Suprapubic skin (tissue), 4 donors: ENCODE results near the gene KCNH5. TPM values are rescaled to one million over a fixed set of nuclear protein-coding genes. Genes with fewer than 3 reads are reported as not detected.
"Not testable (repeated sequence)": the region's sequence is repeated elsewhere in the genome, so short reads cannot be mapped to it uniquely, and the experiment has no call there.

Source experiments
- DNase-seq, 2 donors: peaks; one replicate each; pipeline ENCODE4 v3.0.0-alpha.2; 2019; ENCODE audit warnings: low spot score in 2 of 2
- H3K27ac ChIP-seq: fragments of 200-600 bp; sonication (generic); one replicate; pipeline ENCODE4 v1.5.1; 2019
- H3K27me3 ChIP-seq: fragments of 200-600 bp; sonication (generic); one replicate; pipeline ENCODE4 v1.5.1; 2019
- H3K36me3 ChIP-seq: fragments of 200-600 bp; sonication (generic); one replicate; pipeline ENCODE4 v1.5.1; 2019
- H3K4me1 ChIP-seq: fragments of 200-600 bp; sonication (generic); one replicate; pipeline ENCODE4 v1.5.1; 2019
- H3K4me3 ChIP-seq: fragments of 200-600 bp; sonication (generic); one replicate; pipeline ENCODE4 v1.5.1; 2019; ENCODE audit warnings: mild to moderate bottlenecking
- H3K9me3 ChIP-seq: fragments of 200-600 bp; sonication (generic); one replicate; pipeline ENCODE4 v1.5.1; 2019
- EP300 ChIP-seq: sonication (generic); formaldehyde crosslinking; IDR thresholded peaks from one replicate; pipeline ENCODE4 v1.6.1; 2017; ENCODE audit warnings: antibody characterized with exemption
- POLR2A ChIP-seq, 2 donors: fragments of 450-650 bp; IDR thresholded peaks; one replicate each; pipeline ENCODE4 v1.6.1; 2017; ENCODE audit warnings: antibody characterized with exemption in 2 of 2, mild to moderate bottlenecking in 2 of 2, moderate library complexity in 2 of 2
- POLR2AphosphoS5 ChIP-seq, 3 donors: sonication (generic); formaldehyde crosslinking; IDR thresholded peaks; one replicate each; pipeline ENCODE4 v1.6.1; 2017; ENCODE audit warnings: antibody characterized with exemption in 3 of 3
- WGBS: methylation state at CpG from one replicate; pipeline ENCODE4 v1.1.5; 2018; 5-methylcytosine and 5-hydroxymethylcytosine counted together
- total RNA-seq, 4 donors: library from RNA; depleted of rRNA; stranded (reverse); fragments of >200 nt; gene quantifications; one replicate each; pipeline ENCODE4 v1.1.0, GENCODE V29; 2016
- TF ChIP-seq, protein P1 (sequence below), 2 donors: fragments of 200-600 bp in 1 of 2; fragments of 450-650 bp in 1 of 2; sonication (generic) in 1 of 2; IDR thresholded peaks; one replicate each; pipeline ENCODE4 v1.5.1; 2016 to 2019; ENCODE audit warnings: antibody characterized with exemption in 2 of 2, mild to moderate bottlenecking in 1 of 2, moderate library complexity in 1 of 2

KCNH5 gene
- total RNA-seq, 4 donors from 2014 or later, result 0.31 to 0.79 TPM; not detected in 2

DNA sequence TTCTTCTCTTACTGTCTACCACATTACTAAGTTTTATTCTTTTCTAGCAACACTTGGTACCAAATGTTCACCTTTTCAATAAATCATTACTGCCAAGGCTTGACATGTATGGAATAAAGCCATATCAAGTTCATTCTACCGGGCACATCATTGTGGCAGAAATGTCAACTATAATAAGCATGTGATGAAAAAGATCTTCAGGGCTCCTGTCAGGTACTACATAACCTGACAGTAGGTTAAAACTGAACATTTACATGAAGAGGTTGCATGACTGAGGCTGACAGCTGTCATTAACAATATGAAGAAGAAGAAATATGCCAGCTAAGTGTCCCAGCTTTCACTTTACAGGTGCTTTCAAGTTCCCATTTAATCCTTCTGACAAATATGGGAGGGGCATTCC is 178.9 kb downstream of the KCNH5 start:
- Histone ChIP-seq H3K4me3 (no peak overlapping the region), H3K9me3 (no peaks in the 10 kb centered on the region), H3K27ac (no peak overlapping the region), H3K36me3 (no peaks in the 10 kb centered on the region), H3K27me3 (no peaks in the 10 kb centered on the region), H3K4me1 (no peaks in the 10 kb centered on the region)
- TF ChIP-seq EP300 (no peak), POLR2AphosphoS5 (IDR thresholded peaks at IDR 0.05) (no peak)
- DNase-seq, result no peak
- WGBS, result 68% methylated on average over 1 of the region's 1 CpG

DNA sequence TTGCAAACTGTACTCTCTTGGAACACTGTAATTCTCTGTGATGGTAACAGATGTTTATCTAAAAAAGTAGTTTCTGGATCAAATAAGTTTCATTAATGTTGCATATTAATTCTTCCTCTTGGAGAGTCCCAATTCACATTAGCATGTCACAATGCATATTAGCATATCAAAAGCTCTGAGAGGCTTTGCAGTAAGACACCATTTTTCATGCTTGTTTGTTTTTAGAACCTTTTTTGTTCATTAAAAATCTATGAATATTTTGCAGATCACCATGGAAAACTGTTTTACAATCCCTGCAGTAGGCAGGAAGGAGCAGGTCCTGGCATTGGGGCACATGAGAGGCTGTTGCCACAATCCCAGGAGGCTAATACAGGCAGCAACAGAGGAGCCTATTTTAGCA is 180.7 kb downstream of the KCNH5 start:
- H3K36me3 ChIP-seq, result no peaks in the 10 kb centered on the region
- H3K27ac ChIP-seq, result no peak overlapping the region
- TF ChIP-seq POLR2A (IDR thresholded peaks at IDR 0.05) (no peak), EP300 (no peak), POLR2AphosphoS5 (IDR thresholded peaks at IDR 0.05) (no peak)
- TF ChIP-seq, protein P1, sequence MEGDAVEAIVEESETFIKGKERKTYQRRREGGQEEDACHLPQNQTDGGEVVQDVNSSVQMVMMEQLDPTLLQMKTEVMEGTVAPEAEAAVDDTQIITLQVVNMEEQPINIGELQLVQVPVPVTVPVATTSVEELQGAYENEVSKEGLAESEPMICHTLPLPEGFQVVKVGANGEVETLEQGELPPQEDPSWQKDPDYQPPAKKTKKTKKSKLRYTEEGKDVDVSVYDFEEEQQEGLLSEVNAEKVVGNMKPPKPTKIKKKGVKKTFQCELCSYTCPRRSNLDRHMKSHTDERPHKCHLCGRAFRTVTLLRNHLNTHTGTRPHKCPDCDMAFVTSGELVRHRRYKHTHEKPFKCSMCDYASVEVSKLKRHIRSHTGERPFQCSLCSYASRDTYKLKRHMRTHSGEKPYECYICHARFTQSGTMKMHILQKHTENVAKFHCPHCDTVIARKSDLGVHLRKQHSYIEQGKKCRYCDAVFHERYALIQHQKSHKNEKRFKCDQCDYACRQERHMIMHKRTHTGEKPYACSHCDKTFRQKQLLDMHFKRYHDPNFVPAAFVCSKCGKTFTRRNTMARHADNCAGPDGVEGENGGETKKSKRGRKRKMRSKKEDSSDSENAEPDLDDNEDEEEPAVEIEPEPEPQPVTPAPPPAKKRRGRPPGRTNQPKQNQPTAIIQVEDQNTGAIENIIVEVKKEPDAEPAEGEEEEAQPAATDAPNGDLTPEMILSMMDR (IDR thresholded peaks at IDR 0.05), result no peak

DNA sequence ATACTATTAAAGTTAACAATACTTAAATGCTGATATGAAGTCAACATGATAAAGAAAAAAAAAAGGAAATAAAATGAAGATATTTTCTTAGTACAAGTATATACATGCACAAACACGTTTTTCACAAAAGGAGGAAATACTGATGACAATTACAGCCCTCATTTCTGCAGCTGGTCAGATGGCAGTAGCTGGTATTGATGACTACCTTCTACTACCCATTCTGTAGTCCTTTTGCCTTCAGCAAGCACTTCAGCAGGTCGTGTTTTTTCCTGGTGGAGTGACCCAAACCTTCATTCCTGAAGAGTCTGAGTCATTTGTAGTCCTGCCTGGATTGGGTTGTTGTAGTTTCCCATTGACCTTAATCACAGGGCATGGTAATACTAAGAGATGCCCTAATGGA is 187.2 kb downstream of the KCNH5 start:
- WGBS, result 57% methylated on average over 2 of the region's 2 CpGs
- H3K27me3 ChIP-seq, H3K4me1 ChIP-seq, DNase-seq, H3K4me3 ChIP-seq, H3K9me3 ChIP-seq, H3K36me3 ChIP-seq, H3K27ac ChIP-seq: not testable (repeated sequence)

More for the DNA sequence above, 180.7 kb downstream of the KCNH5 start:
- no peak for DNase-seq
- Histone ChIP-seq H3K4me1 (no peaks in the 10 kb centered on the region), H3K27me3 (no peaks in the 10 kb centered on the region), H3K4me3 (no peak overlapping the region), H3K9me3 (no peaks in the 10 kb centered on the region)

DNA sequence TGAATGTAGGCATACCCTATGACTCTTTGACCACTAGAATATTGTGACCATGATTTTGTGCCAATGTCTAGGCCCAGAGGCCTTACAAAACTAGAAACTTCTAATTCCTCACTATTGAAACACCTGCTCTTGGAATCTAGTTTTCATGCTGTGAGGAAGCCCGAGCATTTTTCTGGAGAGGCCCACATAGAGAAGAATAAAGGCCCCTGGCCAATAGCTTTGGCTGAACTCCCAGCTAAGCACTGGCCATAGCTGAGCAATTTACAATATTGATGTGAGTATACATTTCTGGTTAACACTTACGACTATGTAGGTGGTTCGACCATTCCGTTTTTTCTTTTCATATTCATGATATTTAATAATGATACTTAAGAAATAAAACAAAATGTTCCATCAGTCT is 190.3 kb downstream of the KCNH5 start:
- TF ChIP-seq POLR2AphosphoS5 (IDR thresholded peaks at IDR 0.05), result no peak
- Histone ChIP-seq H3K27ac (no peak overlapping the region), H3K9me3 (no peaks in the 10 kb centered on the region), H3K36me3 (no peaks in the 10 kb centered on the region), H3K27me3 (no peaks in the 10 kb centered on the region), H3K4me1 (no peaks in the 10 kb centered on the region), H3K4me3 (no peak overlapping the region)
- 92% methylated on average over 4 of the region's 4 CpGs for WGBS
- DNase-seq, result no peak

DNA sequence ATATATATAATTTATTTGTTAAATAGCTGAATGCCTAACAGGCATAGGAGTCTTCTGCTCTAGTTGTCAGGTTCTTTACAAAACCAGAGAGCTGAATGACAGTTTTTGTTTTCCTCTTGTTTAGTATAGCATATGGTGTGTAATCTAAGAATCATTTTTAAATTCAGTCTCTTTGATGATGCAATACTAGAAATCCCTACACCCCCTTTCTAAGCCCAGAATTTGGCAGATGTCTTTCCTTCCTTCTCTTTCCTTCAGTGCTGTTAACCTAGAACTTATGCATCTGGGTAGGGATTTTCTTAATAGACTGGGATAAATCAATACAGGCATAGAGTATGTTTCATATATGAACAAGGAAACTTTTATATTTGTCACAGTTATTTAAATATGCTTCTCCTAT is 198.1 kb downstream of the KCNH5 start:
- H3K27me3 ChIP-seq, result no peaks in the 10 kb centered on the region
- H3K4me1 ChIP-seq, result no peaks in the 10 kb centered on the region
- H3K4me3 ChIP-seq, result no peak overlapping the region
- TF ChIP-seq, protein P1 (IDR thresholded peaks at IDR 0.05), result no peak
- TF ChIP-seq EP300 (no peak), POLR2AphosphoS5 (IDR thresholded peaks at IDR 0.05) (no peak), POLR2A (IDR thresholded peaks at IDR 0.05) (no peak)
- no peaks in the 10 kb centered on the region for H3K9me3 ChIP-seq
- no peak overlapping the region for H3K27ac ChIP-seq
- no peak for DNase-seq
- no peaks in the 10 kb centered on the region for H3K36me3 ChIP-seq

DNA sequence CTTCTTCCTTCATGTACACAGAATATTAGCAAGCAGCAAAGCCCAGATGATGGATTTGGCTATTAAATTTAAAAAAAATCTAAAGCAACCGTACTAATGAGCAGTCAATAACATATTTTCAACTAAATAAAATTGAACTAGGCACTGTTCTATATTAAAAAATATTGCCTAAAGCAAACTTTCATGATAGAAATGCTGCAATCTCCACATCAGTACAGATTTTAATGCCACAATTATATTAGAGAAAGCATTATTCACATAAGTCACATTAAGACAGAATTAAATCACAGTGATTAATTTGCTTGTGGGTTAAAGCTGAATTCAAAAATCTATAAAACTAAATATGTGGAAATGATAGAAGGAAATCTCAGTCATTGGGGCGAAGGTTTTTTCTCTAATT is 200.7 kb downstream of the KCNH5 start:
- Histone ChIP-seq H3K9me3 (no peaks in the 10 kb centered on the region), H3K4me1 (no peaks in the 10 kb centered on the region), H3K36me3 (no peaks in the 10 kb centered on the region), H3K27me3 (no peaks in the 10 kb centered on the region), H3K4me3 (no peak overlapping the region), H3K27ac (no peak overlapping the region)
- no peak for DNase-seq
- 79% methylated on average over 2 of the region's 2 CpGs for WGBS
- no peak for TF ChIP-seq EP300
- no peak for TF ChIP-seq POLR2AphosphoS5 (IDR thresholded peaks at IDR 0.05)
- TF ChIP-seq, protein P1 (IDR thresholded peaks at IDR 0.05), result no peak
- no peak for TF ChIP-seq POLR2A (IDR thresholded peaks at IDR 0.05)

DNA sequence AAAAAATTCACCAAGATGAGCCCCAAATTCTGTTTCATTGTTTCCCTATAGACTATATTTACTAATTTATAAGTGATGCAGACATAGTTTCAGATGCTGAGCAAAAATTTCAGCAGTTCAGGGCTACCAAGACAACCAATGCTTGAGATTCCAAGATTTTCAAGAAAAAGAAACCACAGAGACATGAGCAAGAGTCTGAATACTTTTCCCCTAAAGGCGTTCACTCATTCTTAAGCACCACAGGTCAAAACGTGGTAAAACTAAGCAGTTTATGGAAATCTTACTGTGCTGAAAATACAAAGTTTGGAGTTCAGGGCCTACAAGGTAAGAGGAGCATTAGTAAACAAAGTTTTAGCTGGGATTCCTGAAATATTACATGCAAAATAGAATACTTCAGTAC is 221.2 kb downstream of the KCNH5 start:
- no peak overlapping the region for H3K27ac ChIP-seq
- H3K9me3 ChIP-seq, result peaks cover 2% of the 10 kb centered on the region
- no peaks in the 10 kb centered on the region for H3K27me3 ChIP-seq
- 66% methylated on average over 2 of the region's 2 CpGs for WGBS
- TF ChIP-seq POLR2AphosphoS5 (IDR thresholded peaks at IDR 0.05), result no peak
- TF ChIP-seq, protein P1 (IDR thresholded peaks at IDR 0.05), result no peak
- TF ChIP-seq EP300, result no peak
- no peaks in the 10 kb centered on the region for H3K36me3 ChIP-seq
- H3K4me3 ChIP-seq, result no peak overlapping the region
- H3K4me1 ChIP-seq, result no peaks in the 10 kb centered on the region
- no peak for DNase-seq
